Progenitor cell of endocrine pancreas (in vitro differentiated cells): ENCODE results near the gene CD47. TPM values are rescaled to one million over a fixed set of nuclear protein-coding genes. Genes with fewer than 3 reads are reported as not detected.

ENCODE experiments used
- DNase-seq: peaks from one replicate; pipeline ENCODE4 v3.0.0; 2021; ENCODE audit warnings: low spot score; ENCODE audit not compliant: unreplicated experiment
- H3K27ac Mint-ChIP-seq: 2 replicates; pipeline ENCODE4 v1.8.0; 2021; ENCODE audit warnings: mild to moderate bottlenecking, moderate library complexity, mixed read lengths
- H3K27me3 Mint-ChIP-seq: 2 replicates; pipeline ENCODE4 v1.8.0; 2021; ENCODE audit warnings: mixed read lengths
- H3K36me3 Mint-ChIP-seq: 2 replicates; pipeline ENCODE4 v1.8.0; 2022; ENCODE audit warnings: mixed read lengths; ENCODE audit not compliant: insufficient read depth
- H3K4me1 Mint-ChIP-seq: 2 replicates; pipeline ENCODE4 v1.8.0; 2021; ENCODE audit warnings: low read depth, mixed read lengths
- H3K4me3 Mint-ChIP-seq: 2 replicates; pipeline ENCODE4 v1.8.0; 2021; ENCODE audit warnings: low read depth, mild to moderate bottlenecking, moderate library complexity, mixed read lengths
- H3K9me3 Mint-ChIP-seq: 2 replicates; pipeline ENCODE4 v1.8.0; 2021; ENCODE audit warnings: low read depth, mixed read lengths
- CTCF ChIP-seq: fragments of 200-600 bp; sonication (generic); IDR thresholded peaks from one replicate; pipeline ENCODE4 v1.5.0; 2021; ENCODE audit warnings: antibody characterized with exemption, mild to moderate bottlenecking; ENCODE audit not compliant: unreplicated experiment
- total RNA-seq: library from RNA; stranded (reverse); gene quantifications from 2 replicates; pipeline ENCODE4 v1.2.1, GENCODE V29; 2021

CD47 gene
- total RNA-seq, 1 donor from 2014 or later, result 55.1 TPM

- no peak for DNase-seq
- Mint-ChIP-seq H3K27me3 (peaks cover 22% of the 10 kb centered on the region), H3K4me1 (peaks cover 34% of the 10 kb centered on the region), H3K4me3 (no peak overlapping the region), H3K36me3 (no peaks in the 10 kb centered on the region), H3K27ac (no peak overlapping the region), H3K9me3 (no peaks in the 10 kb centered on the region)
- TF ChIP-seq CTCF, result no peak
These were observed 81.7 kb downstream of the CD47 start for GRCh38 chr3:108008931-108009639.

- no peak for DNase-seq
- H3K27me3 Mint-ChIP-seq, result peaks cover 19% of the 10 kb centered on the region
- no peak overlapping the region for H3K4me3 Mint-ChIP-seq
- no peaks in the 10 kb centered on the region for H3K36me3 Mint-ChIP-seq
- no peak for TF ChIP-seq CTCF
- H3K27ac Mint-ChIP-seq, result no peak overlapping the region
- no peaks in the 10 kb centered on the region for H3K9me3 Mint-ChIP-seq
- H3K4me1 Mint-ChIP-seq, result peaks cover 30% of the 10 kb centered on the region
These were observed 82.7 kb downstream of the CD47 start for GRCh38 chr3:108008106-108008505.

- no peaks in the 10 kb centered on the region for H3K9me3 Mint-ChIP-seq
- H3K4me3 Mint-ChIP-seq, result no peak overlapping the region
- DNase-seq, result no peak
- no peaks in the 10 kb centered on the region for H3K36me3 Mint-ChIP-seq
- peaks cover 21% of the 10 kb centered on the region for H3K4me1 Mint-ChIP-seq
- H3K27ac Mint-ChIP-seq, result peak overlapping the region; percentile 3
- TF ChIP-seq CTCF, result no peak
- H3K27me3 Mint-ChIP-seq, result peaks cover 26% of the 10 kb centered on the region
These were observed 83.9 kb downstream of the CD47 start for GRCh38 chr3:108006881-108007331.

GRCh38 chr3:108006077-108006771 is 84.6 kb downstream of the CD47 start:
- Mint-ChIP-seq H3K4me1 (peaks cover 20% of the 10 kb centered on the region), H3K36me3 (peaks cover 2% of the 10 kb centered on the region), H3K9me3 (no peaks in the 10 kb centered on the region), H3K27ac (peak overlapping the region; percentile 87), H3K27me3 (peaks cover 28% of the 10 kb centered on the region), H3K4me3 (peak overlapping the region; percentile 25)
- TF ChIP-seq CTCF, result no peak
- no peak for DNase-seq

- H3K9me3 Mint-ChIP-seq, result peaks cover 10% of the 10 kb centered on the region
- DNase-seq, result no peak
- peaks cover 26% of the 10 kb centered on the region for H3K27me3 Mint-ChIP-seq
- H3K4me3 Mint-ChIP-seq, result no peak overlapping the region
- peaks cover 20% of the 10 kb centered on the region for H3K4me1 Mint-ChIP-seq
- no peak for TF ChIP-seq CTCF
- no peak overlapping the region for H3K27ac Mint-ChIP-seq
- peaks cover 2% of the 10 kb centered on the region for H3K36me3 Mint-ChIP-seq
These were observed 86.2 kb downstream of the CD47 start for GRCh38 chr3:108004647-108005046.
